Neural cell (in vitro differentiated cells): ENCODE measurements around the gene ZNF142. TPM values are rescaled to one million over a fixed set of nuclear protein-coding genes. Genes with fewer than 3 reads are reported as not detected.

Experiments used
- H2AFZ ChIP-seq: fragments of 200-600, 300-800 bp; sonication (generic), shearing (Covaris generic); 2 replicates; pipeline ENCODE4 v1.6.0; 2014; ENCODE audit warnings: low read depth, mild to moderate bottlenecking, antibody characterized with exemption, low read length, moderate library complexity
- H3F3A ChIP-seq: fragments of 200-600 bp; shearing (Covaris generic); 2 replicates; pipeline ENCODE4 v1.6.1; 2016; ENCODE audit warnings: mild to moderate bottlenecking, moderate library complexity, mixed read lengths, antibody characterized with exemption, low read length; ENCODE audit not compliant: insufficient read depth, poor library complexity, severe bottlenecking
- H3K27ac ChIP-seq: fragments of 200-600, 300-800 bp; sonication (generic), shearing (Covaris generic); 2 replicates; pipeline ENCODE4 v1.5.1; 2014; ENCODE audit warnings: mild to moderate bottlenecking, low read length, moderate library complexity
- H3K27me3 ChIP-seq: fragments of 300-800, 200-600 bp; sonication (generic), shearing (Covaris generic); 2 replicates; pipeline ENCODE4 v1.6.0; 2014; ENCODE audit warnings: mild to moderate bottlenecking, low read depth, low read length, moderate library complexity; ENCODE audit not compliant: insufficient read depth
- H3K36me3 ChIP-seq: fragments of 300-800, 200-600 bp; sonication (generic), shearing (Covaris generic); 2 replicates; pipeline ENCODE4 v1.5.1; 2014; ENCODE audit warnings: mild to moderate bottlenecking, antibody characterized with exemption, low read length, moderate library complexity; ENCODE audit not compliant: insufficient read depth
- H3K4me2 ChIP-seq: fragments of 300-800, 200-600 bp; sonication (generic), shearing (Covaris generic); 2 replicates; pipeline ENCODE4 v1.6.0; 2014; ENCODE audit warnings: mild to moderate bottlenecking, low read length
- H3K4me3 ChIP-seq: fragments of 300-800, 200-600 bp; sonication (generic), shearing (Covaris generic); 2 replicates; pipeline ENCODE4 v1.5.1; 2014; ENCODE audit warnings: mild to moderate bottlenecking, low read length, moderate library complexity
- H3K79me2 ChIP-seq: fragments of 200-600 bp; shearing (Covaris generic); replicated peaks from 2 replicates; pipeline ENCODE4 v1.6.0; 2014; ENCODE audit warnings: mild to moderate bottlenecking, low read length, moderate library complexity; ENCODE audit not compliant: insufficient read depth
- H3K9ac ChIP-seq: fragments of 300-800, 200-600 bp; sonication (generic), shearing (Covaris generic); 2 replicates; pipeline ENCODE4 v1.6.1; 2016; ENCODE audit warnings: mild to moderate bottlenecking, low read length, mixed read lengths
- H3K9me2 ChIP-seq: fragments of 200-600 bp; shearing (Covaris generic); 2 replicates; pipeline ENCODE4 v1.6.1; 2016; ENCODE audit warnings: mild to moderate bottlenecking, low read length, mixed read lengths; ENCODE audit not compliant: insufficient read depth
- H3K9me3 ChIP-seq: fragments of 200-600, 300-800 bp; sonication (generic), shearing (Covaris generic); 2 replicates; pipeline ENCODE4 v1.6.1; 2016; ENCODE audit warnings: mild to moderate bottlenecking, mixed run types, low read length, moderate library complexity, mixed read lengths
- H4K20me1 ChIP-seq: fragments of 200-600 bp; shearing (Covaris generic); 2 replicates; pipeline ENCODE4 v1.6.1; 2016; ENCODE audit warnings: mild to moderate bottlenecking, mixed run types; ENCODE audit not compliant: insufficient read depth
- EP300 ChIP-seq: fragments of 450-650 bp; conservative IDR thresholded peaks from 2 replicates; pipeline ENCODE4 v1.6.1; 2014; ENCODE audit warnings: antibody characterized with exemption, mild to moderate bottlenecking, moderate library complexity; ENCODE audit not compliant: poor library complexity, severe bottlenecking
- EZH2 ChIP-seq: fragments of 200-600, 300-800 bp; shearing (Covaris generic), sonication (generic); IDR thresholded peaks from 2 replicates; pipeline ENCODE4 v1.6.1; 2014; ENCODE audit warnings: antibody characterized with exemption, low read length, borderline replicate concordance, mild to moderate bottlenecking; ENCODE audit not compliant: insufficient read depth, poor library complexity, severe bottlenecking
- MXI1 ChIP-seq: fragments of 450-650 bp; conservative IDR thresholded peaks from 2 replicates; pipeline ENCODE4 v1.6.1; 2014; ENCODE audit warnings: antibody characterized with exemption, mild to moderate bottlenecking; ENCODE audit not compliant: poor library complexity, severe bottlenecking
- POLR2AphosphoS5 ChIP-seq: IDR thresholded peaks from 2 replicates; pipeline ENCODE4 v1.6.1; 2012
- RAD21 ChIP-seq: fragments of 450-650 bp; conservative IDR thresholded peaks from 2 replicates; pipeline ENCODE4 v1.6.1; 2014; ENCODE audit warnings: antibody characterized with exemption, mild to moderate bottlenecking, moderate library complexity
- SMC3 ChIP-seq: fragments of 450-650 bp; conservative IDR thresholded peaks from 2 replicates; pipeline ENCODE4 v1.6.1; 2014; ENCODE audit warnings: antibody characterized with exemption, mild to moderate bottlenecking, moderate library complexity; ENCODE audit not compliant: poor library complexity
- TAF1 ChIP-seq: IDR thresholded peaks from 2 replicates; pipeline ENCODE4 v1.6.1; 2012; ENCODE audit warnings: low read depth
- polyA plus RNA-seq: library from polyadenylated mRNA; depleted of rRNA; stranded (reverse); fragments of >200 nt; gene quantifications from 2 replicates; pipeline ENCODE4 v1.2.3, GENCODE V29; 2014
- TF ChIP-seq, protein P1 (sequence below): fragments of 450-650 bp; IDR thresholded peaks from 2 replicates; pipeline ENCODE4 v1.5.1; 2014; ENCODE audit warnings: antibody characterized with exemption, mild to moderate bottlenecking, moderate library complexity; ENCODE audit not compliant: poor library complexity, severe bottlenecking
- TF ChIP-seq, protein P2 (sequence below): IDR thresholded peaks from 2 replicates; pipeline ENCODE4 v1.6.1; 2012; ENCODE audit warnings: borderline replicate concordance

Gene ZNF142
- polyA plus RNA-seq, 1 donor from 2014 or later: 4.8 TPM

DNA sequence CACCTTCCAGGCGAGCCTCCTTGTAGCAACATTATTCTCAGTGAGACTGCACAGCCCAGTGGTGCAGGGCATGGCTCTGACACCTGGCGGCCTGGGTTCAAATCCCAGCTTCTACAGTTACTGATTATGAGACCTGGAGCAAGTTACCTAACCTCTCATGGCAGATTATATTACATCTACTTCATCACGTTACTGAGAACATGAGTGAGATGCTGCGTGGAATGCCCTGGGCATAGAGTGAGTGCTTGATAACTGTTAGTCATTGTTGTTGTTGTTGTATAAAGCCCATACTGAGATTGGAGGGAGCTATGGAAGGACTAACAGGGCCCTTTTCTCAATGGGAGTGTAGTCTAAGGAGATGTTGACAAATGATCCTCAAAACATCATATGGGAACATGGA is 33.1 kb downstream of the ZNF142 start:
- H3K4me2 ChIP-seq: no peak overlapping the region
- no peak overlapping the region for H2AFZ ChIP-seq

DNA sequence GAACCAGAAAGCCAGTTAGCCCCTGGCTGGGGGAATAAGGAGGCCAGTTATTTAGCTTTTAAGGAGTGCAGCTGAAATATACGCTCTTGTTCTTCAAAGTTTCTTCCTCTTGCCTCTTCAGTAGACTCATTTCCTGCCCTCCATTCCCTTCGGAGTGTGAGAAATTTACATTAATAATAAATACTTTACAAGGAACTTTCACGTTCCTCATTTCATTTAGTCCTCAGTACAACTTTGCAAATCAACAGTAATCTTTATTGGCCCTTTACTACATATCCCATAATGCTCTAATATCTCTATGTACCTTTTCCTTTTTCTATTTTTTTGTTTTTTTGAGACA is 36.1 kb downstream of the ZNF142 start:
- Histone ChIP-seq H3F3A (no peaks in the 10 kb centered on the region), H3K27ac (no peak overlapping the region), H3K9ac (no peak overlapping the region), H3K27me3 (no peaks in the 10 kb centered on the region), H3K4me2 (no peak overlapping the region), H3K79me2 (no peaks in the 10 kb centered on the region), H3K9me3 (no peaks in the 10 kb centered on the region), H3K36me3 (no peaks in the 10 kb centered on the region), H3K4me3 (no peak overlapping the region), H4K20me1 (no peaks in the 10 kb centered on the region), H2AFZ (no peak overlapping the region), H3K9me2 (no peaks in the 10 kb centered on the region)
- no peak for TF ChIP-seq POLR2AphosphoS5
- TF ChIP-seq RAD21: no peak
- no peak for TF ChIP-seq EZH2
- TF ChIP-seq EP300: no peak
- TF ChIP-seq SMC3: no peak
- TF ChIP-seq, protein P1, sequence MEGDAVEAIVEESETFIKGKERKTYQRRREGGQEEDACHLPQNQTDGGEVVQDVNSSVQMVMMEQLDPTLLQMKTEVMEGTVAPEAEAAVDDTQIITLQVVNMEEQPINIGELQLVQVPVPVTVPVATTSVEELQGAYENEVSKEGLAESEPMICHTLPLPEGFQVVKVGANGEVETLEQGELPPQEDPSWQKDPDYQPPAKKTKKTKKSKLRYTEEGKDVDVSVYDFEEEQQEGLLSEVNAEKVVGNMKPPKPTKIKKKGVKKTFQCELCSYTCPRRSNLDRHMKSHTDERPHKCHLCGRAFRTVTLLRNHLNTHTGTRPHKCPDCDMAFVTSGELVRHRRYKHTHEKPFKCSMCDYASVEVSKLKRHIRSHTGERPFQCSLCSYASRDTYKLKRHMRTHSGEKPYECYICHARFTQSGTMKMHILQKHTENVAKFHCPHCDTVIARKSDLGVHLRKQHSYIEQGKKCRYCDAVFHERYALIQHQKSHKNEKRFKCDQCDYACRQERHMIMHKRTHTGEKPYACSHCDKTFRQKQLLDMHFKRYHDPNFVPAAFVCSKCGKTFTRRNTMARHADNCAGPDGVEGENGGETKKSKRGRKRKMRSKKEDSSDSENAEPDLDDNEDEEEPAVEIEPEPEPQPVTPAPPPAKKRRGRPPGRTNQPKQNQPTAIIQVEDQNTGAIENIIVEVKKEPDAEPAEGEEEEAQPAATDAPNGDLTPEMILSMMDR: no peak
- no peak for TF ChIP-seq MXI1
- TF ChIP-seq TAF1: no peak
- TF ChIP-seq, protein P2, sequence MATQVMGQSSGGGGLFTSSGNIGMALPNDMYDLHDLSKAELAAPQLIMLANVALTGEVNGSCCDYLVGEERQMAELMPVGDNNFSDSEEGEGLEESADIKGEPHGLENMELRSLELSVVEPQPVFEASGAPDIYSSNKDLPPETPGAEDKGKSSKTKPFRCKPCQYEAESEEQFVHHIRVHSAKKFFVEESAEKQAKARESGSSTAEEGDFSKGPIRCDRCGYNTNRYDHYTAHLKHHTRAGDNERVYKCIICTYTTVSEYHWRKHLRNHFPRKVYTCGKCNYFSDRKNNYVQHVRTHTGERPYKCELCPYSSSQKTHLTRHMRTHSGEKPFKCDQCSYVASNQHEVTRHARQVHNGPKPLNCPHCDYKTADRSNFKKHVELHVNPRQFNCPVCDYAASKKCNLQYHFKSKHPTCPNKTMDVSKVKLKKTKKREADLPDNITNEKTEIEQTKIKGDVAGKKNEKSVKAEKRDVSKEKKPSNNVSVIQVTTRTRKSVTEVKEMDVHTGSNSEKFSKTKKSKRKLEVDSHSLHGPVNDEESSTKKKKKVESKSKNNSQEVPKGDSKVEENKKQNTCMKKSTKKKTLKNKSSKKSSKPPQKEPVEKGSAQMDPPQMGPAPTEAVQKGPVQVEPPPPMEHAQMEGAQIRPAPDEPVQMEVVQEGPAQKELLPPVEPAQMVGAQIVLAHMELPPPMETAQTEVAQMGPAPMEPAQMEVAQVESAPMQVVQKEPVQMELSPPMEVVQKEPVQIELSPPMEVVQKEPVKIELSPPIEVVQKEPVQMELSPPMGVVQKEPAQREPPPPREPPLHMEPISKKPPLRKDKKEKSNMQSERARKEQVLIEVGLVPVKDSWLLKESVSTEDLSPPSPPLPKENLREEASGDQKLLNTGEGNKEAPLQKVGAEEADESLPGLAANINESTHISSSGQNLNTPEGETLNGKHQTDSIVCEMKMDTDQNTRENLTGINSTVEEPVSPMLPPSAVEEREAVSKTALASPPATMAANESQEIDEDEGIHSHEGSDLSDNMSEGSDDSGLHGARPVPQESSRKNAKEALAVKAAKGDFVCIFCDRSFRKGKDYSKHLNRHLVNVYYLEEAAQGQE: no peak

More for the DNA sequence above, 33.1 kb downstream of the ZNF142 start:
- H3K27ac ChIP-seq: no peak overlapping the region
- H3F3A ChIP-seq: no peaks in the 10 kb centered on the region
- H3K9me3 ChIP-seq: no peaks in the 10 kb centered on the region
- H3K9ac ChIP-seq: no peak overlapping the region
- H3K36me3 ChIP-seq: no peaks in the 10 kb centered on the region
- H3K79me2 ChIP-seq: no peaks in the 10 kb centered on the region
- TF ChIP-seq EP300: no peak
- no peak for TF ChIP-seq POLR2AphosphoS5
- no peak for TF ChIP-seq RAD21
- no peak for TF ChIP-seq EZH2
- no peak for TF ChIP-seq TAF1
- TF ChIP-seq, protein P1: no peak
- no peak for TF ChIP-seq MXI1
- no peak for TF ChIP-seq SMC3
- TF ChIP-seq, protein P2: no peak
- no peak overlapping the region for H3K4me3 ChIP-seq
- H3K9me2 ChIP-seq: no peaks in the 10 kb centered on the region
- H3K27me3 ChIP-seq: no peaks in the 10 kb centered on the region
- no peaks in the 10 kb centered on the region for H4K20me1 ChIP-seq
